ENCODE measurements around the gene MARK1.
"Not testable (repeated sequence)": the region's sequence is repeated elsewhere in the genome, so short reads cannot be mapped to it uniquely, and the experiment has no call there.

The MARK1 gene

GRCh38 chr1:220529521-220530020 lies 1.6 kb downstream of the MARK1 start:
- no peak for DNase-seq

GRCh38 chr1:220533504-220534109 lies 5.7 kb downstream of the MARK1 start:
- DNase-seq = no peak

- DNase-seq = no peak
Measured at GRCh38 chr1:220544901-220545303, 17.0 kb downstream of the MARK1 start.

- DNase-seq = no peak
Measured at GRCh38 chr1:220550811-220551399, 23.0 kb downstream of the MARK1 start.

- no peak for DNase-seq
Measured at GRCh38 chr1:220551718-220552117, 23.8 kb downstream of the MARK1 start.

GRCh38 chr1:220552672-220553260 lies 24.8 kb downstream of the MARK1 start:
- no peak for DNase-seq

GRCh38 chr1:220556641-220557040 lies 28.7 kb downstream of the MARK1 start:
- DNase-seq = no peak

GRCh38 chr1:220563564-220563963 lies 35.6 kb downstream of the MARK1 start:
- no peak for DNase-seq

- DNase-seq = no peak
Measured at GRCh38 chr1:220564216-220564615, 36.3 kb downstream of the MARK1 start.

- no peak for DNase-seq
Measured at GRCh38 chr1:220565670-220566069, 37.7 kb downstream of the MARK1 start.

GRCh38 chr1:220566869-220567268 lies 38.9 kb downstream of the MARK1 start:
- DNase-seq = no peak

- DNase-seq = no peak
Measured at GRCh38 chr1:220572416-220572815, 44.5 kb downstream of the MARK1 start.

GRCh38 chr1:220573836-220574235 lies 45.9 kb downstream of the MARK1 start:
- no peak for DNase-seq

- DNase-seq = no peak
Measured at GRCh38 chr1:220575718-220576497, 48.0 kb downstream of the MARK1 start.

GRCh38 chr1:220577926-220578325 lies 50.0 kb downstream of the MARK1 start:
- DNase-seq = no peak

GRCh38 chr1:220579317-220579716 lies 51.4 kb downstream of the MARK1 start:
- no peak for DNase-seq

DNA sequence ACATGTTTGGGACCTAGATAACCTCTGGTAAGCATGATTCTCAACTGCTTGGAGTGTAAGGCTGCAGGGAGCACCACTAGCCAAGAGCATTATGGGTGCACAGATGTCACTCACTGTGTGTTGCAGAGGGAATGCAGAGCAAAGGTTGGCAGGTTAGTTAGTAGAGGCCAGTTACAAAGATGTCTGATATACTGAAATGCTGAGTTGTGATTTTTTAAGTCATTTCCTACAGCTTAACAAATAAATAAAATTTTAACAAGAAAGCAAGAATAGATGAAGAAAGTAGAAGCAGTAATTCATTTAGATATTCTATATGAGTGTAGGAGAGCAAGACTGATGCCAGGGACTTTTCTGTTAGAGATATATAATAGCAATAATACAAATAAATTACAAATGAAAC lies 64.8 kb downstream of the MARK1 start:
- no peak for DNase-seq

DNA sequence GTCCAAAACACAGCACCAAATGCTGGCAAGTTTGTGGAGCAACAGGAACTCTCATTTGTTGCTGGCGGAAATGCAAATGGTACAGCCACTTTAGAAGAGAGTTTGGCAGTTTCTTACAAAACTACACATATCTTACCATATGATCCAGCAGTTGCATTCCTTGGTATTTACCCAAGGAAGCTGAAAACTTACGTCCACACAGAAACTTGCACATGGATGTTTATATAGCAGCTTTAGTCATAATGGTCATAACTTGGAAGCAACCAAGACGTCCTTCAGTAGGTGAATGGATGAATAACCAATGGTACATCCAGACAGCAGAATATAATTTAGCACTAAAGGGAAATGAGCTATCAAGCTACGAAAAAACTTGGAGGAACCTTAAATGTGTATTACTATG lies 66.4 kb downstream of the MARK1 start:
- no peak for DNase-seq

DNA sequence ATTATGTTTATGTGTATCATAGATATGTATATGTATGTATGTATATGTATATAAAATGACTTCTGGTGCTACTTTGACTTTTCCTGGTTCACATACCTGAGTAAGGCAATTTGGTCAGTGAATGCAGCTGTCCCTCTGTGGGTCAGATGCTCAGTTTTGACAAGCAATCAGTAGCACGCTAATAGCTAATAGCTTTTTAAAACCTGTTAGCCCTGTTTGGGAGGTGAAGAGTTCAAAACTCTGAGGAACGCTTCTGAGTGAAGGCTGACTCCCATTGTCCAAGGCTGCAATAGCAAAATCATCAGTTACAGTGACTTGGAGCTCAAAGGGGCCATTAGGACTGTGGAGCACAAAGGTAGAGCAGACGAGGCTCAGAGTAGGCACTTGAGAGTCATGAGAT lies 67.2 kb downstream of the MARK1 start:
- DNase-seq = no peak

- no peak for DNase-seq
Measured at GRCh38 chr1:220604926-220605325, 77.0 kb downstream of the MARK1 start.

GRCh38 chr1:220605651-220606050 lies 77.7 kb downstream of the MARK1 start:
- not testable (repeated sequence) for DNase-seq

DNA sequence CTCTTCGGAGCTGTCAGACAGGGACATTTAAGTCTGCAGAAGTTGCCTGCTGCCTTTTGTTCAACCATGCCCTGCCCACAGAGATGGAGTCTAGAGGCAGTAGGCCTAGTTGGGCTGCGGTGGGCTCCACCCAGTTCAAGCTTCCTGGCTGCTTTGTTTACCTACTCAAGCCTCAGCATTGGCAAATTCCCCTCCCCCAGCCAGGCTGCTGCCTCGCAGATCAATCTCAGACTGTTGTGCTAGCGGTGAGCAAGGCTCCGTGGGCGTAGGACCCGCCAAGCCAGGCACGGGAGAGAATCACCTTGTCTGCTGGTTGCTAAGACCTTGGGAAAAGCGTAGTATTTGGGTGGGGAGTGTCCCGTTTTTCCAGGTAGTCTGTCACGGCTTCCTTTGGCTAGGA lies 83.2 kb downstream of the MARK1 start:
- not testable (repeated sequence) for DNase-seq

- DNase-seq = no peak
Measured at GRCh38 chr1:220616836-220617235, 88.9 kb downstream of the MARK1 start.

- DNase-seq = no peak
Measured at GRCh38 chr1:220628431-220628830, 100.5 kb downstream of the MARK1 start.

Data from CD4-positive, alpha-beta T cell treated with Interleukin-17A for 1 hour (primary cell).